Measurements from ENCODE around the gene PGC. TPM values are rescaled to one million over a fixed set of nuclear protein-coding genes. Genes with fewer than 3 reads are reported as not detected.

The PGC gene
- total and polyA plus RNA-seq, 9 of the 15 experiments (the other 6 are each of a cell fraction or from before 2014, with no cell fraction given): 0.17 to 0.40 TPM; not detected in 7

GRCh38 chr6:41723530-41724227 lies 23.5 kb downstream of the PGC start (continued):
- TF ChIP-seq KDM4B (IDR thresholded peaks at IDR 0.05; ENCODE audit: borderline replicate concordance in 2 of 2, low read depth in 1 of 2) (no peak), YY1 (IDR thresholded peaks at IDR 0.05; ENCODE audit: borderline replicate concordance in 1 of 3, control insufficient read depth in 1 of 3, extremely low read depth in 1 of 3, insufficient read depth in 3 of 3, insufficient read length in 1 of 3, insufficient replicate concordance in 2 of 3, low read depth in 1 of 3, low read length in 2 of 3) (peak in 2 of 3 experiments; percentile 17 to 50), ETS2 (tag; IDR thresholded peaks at IDR 0.05; ENCODE audit: borderline replicate concordance, poor library complexity, severe bottlenecking) (no peak), RNF2 (IDR thresholded peaks at IDR 0.05) (no peak), ZFP30 (CRISPR knock-in tag; IDR thresholded peaks at IDR 0.05; ENCODE audit: borderline replicate concordance) (no peak), NR2C2 (CRISPR knock-in tag; IDR thresholded peaks at IDR 0.05) (no peak), NR2C2 (tag; IDR thresholded peaks at IDR 0.05) (peak; percentile 30; the same call in 1 of the 2 replicates), GABPB2 (CRISPR knock-in tag; conservative IDR thresholded peaks at IDR 0.05) (no peak), BCL6 (CRISPR knock-in tag; IDR thresholded peaks at IDR 0.05) (no peak), XRCC4 (IDR thresholded peaks at IDR 0.05; ENCODE audit: extremely low read depth, insufficient read depth, insufficient read length) (no peak), BCOR (IDR thresholded peaks at IDR 0.05) (no peak), SP1 (CRISPR knock-in tag; IDR thresholded peaks at IDR 0.05) (no peak), SPI1 (IDR thresholded peaks at IDR 0.05; ENCODE audit: borderline replicate concordance, low read depth, low read length) (peak; percentile 69; the same call in 1 of the 2 replicates), NCOA4 (IDR thresholded peaks at IDR 0.05; ENCODE audit: partially characterized antibody) (no peak), SIX5 (IDR thresholded peaks at IDR 0.05; ENCODE audit: borderline replicate concordance in 1 of 2, insufficient read depth in 1 of 2, low read depth in 1 of 2, low read length in 2 of 2) (no peak), ZNF551 (CRISPR knock-in tag; IDR thresholded peaks at IDR 0.05) (no peak), HNRNPK (IDR thresholded peaks at IDR 0.05; ENCODE audit: low read depth, low read length, poor library complexity, severe bottlenecking) (no peak), PTTG1 (tag; IDR thresholded peaks at IDR 0.05; ENCODE audit: low read depth) (no peak), STAT5B (CRISPR knock-in tag; IDR thresholded peaks at IDR 0.05) (no peak), MEF2A (IDR thresholded peaks at IDR 0.05; ENCODE audit: control insufficient read depth, low read depth, low read length) (no peak), HDAC2 (IDR thresholded peaks at IDR 0.05) (no peak), RBM22 (IDR thresholded peaks at IDR 0.05; ENCODE audit: low read depth, low read length, poor library complexity, severe bottlenecking) (no peak), ZBTB17 (CRISPR knock-in tag; IDR thresholded peaks at IDR 0.05) (no peak)
- TF ChIP-seq, protein P1, sequence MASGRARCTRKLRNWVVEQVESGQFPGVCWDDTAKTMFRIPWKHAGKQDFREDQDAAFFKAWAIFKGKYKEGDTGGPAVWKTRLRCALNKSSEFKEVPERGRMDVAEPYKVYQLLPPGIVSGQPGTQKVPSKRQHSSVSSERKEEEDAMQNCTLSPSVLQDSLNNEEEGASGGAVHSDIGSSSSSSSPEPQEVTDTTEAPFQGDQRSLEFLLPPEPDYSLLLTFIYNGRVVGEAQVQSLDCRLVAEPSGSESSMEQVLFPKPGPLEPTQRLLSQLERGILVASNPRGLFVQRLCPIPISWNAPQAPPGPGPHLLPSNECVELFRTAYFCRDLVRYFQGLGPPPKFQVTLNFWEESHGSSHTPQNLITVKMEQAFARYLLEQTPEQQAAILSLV (tag; IDR thresholded peaks at IDR 0.05): no peak
- TF ChIP-seq, protein P2, sequence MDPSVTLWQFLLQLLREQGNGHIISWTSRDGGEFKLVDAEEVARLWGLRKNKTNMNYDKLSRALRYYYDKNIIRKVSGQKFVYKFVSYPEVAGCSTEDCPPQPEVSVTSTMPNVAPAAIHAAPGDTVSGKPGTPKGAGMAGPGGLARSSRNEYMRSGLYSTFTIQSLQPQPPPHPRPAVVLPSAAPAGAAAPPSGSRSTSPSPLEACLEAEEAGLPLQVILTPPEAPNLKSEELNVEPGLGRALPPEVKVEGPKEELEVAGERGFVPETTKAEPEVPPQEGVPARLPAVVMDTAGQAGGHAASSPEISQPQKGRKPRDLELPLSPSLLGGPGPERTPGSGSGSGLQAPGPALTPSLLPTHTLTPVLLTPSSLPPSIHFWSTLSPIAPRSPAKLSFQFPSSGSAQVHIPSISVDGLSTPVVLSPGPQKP (CRISPR knock-in tag; IDR thresholded peaks at IDR 0.05): no peak
- TF ChIP-seq, protein P3, sequence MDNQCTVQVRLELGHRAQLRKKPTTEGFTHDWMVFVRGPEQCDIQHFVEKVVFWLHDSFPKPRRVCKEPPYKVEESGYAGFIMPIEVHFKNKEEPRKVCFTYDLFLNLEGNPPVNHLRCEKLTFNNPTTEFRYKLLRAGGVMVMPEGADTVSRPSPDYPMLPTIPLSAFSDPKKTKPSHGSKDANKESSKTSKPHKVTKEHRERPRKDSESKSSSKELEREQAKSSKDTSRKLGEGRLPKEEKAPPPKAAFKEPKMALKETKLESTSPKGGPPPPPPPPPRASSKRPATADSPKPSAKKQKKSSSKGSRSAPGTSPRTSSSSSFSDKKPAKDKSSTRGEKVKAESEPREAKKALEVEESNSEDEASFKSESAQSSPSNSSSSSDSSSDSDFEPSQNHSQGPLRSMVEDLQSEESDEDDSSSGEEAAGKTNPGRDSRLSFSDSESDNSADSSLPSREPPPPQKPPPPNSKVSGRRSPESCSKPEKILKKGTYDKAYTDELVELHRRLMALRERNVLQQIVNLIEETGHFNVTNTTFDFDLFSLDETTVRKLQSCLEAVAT (IDR thresholded peaks at IDR 0.05): no peak
